Measurements from ENCODE around the gene LRRIQ3. TPM values are rescaled to one million over a fixed set of nuclear protein-coding genes. Genes with fewer than 3 reads are reported as not detected.

The LRRIQ3 gene
- polyA plus RNA-seq, 3 donors: 0.08 to 0.35 TPM; not detected in 1

DNA sequence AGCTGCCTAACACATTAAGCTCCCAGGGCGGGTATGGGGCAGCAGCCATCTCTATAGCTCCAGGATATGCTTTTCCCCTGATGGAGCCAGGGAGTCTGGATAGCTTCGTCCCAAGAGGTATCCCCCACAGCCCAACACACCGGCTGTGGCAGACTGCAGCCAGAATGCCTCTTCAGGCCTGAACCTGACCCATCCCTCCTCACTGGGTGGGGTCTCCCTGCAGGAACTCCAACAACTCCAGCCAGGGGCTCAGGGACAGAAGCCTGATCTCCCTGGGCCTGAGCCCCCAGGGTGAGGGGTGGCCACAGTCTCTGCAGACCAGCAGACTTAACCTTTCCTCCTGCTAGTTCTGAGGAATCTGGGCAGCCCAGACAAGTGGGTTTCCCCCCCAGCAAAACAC is 159.9 kb downstream of the LRRIQ3 start:
- no peak overlapping the region for H3K27ac Mint-ChIP-seq
- H3K4me1 Mint-ChIP-seq: no peaks in the 10 kb centered on the region
- no peak overlapping the region for H2AFZ ChIP-seq (ENCODE audit: insufficient read depth, low read depth, low read length, poor library complexity, severe bottlenecking)
- H3K9me3 Mint-ChIP-seq: peaks cover 6 to 20% (median 15%) of the 10 kb centered on the region in 7 donors
- H3K4me1 ChIP-seq (ENCODE audit: control insufficient read depth in 1 of 2, insufficient read depth in 2 of 2, low read length in 2 of 2): no peaks in the 10 kb centered on the region
- DNase-seq: no peak
- intact Hi-C loops (cut with micrococcal nuclease): no loop called here
- no peak overlapping the region for H3K27ac ChIP-seq (ENCODE audit: low read depth in 1 of 2, low read length in 2 of 2)
- no peaks in the 10 kb centered on the region for H4K20me1 ChIP-seq (ENCODE audit: insufficient read depth, low read length)
- no peak overlapping the region for H3K4me2 ChIP-seq (replicated peaks; ENCODE audit: extremely low read depth, low read length, poor library complexity, severe bottlenecking)
- H3K4me3 Mint-ChIP-seq: no peak overlapping the region
- no peaks in the 10 kb centered on the region for H3K36me3 ChIP-seq (replicated peaks in 1 of 2; ENCODE audit: control insufficient read depth in 1 of 2, insufficient read depth in 2 of 2, low read length in 2 of 2)
- H3K4me3 ChIP-seq (replicated peaks in 1 of 3; ENCODE audit: low read depth in 2 of 3, low read length in 3 of 3): no peak overlapping the region
- H3K79me2 ChIP-seq (ENCODE audit: insufficient read depth, low read length): no peaks in the 10 kb centered on the region
- peaks cover 19 to 20% of the 10 kb centered on the region in 2 donors for H3K9me3 ChIP-seq (replicated peaks in 1 of 2; ENCODE audit: control insufficient read depth in 1 of 2, insufficient read depth in 1 of 2, low read length in 2 of 2)
- no peaks in the 10 kb centered on the region for H3K36me3 Mint-ChIP-seq
- TF ChIP-seq, protein P1, sequence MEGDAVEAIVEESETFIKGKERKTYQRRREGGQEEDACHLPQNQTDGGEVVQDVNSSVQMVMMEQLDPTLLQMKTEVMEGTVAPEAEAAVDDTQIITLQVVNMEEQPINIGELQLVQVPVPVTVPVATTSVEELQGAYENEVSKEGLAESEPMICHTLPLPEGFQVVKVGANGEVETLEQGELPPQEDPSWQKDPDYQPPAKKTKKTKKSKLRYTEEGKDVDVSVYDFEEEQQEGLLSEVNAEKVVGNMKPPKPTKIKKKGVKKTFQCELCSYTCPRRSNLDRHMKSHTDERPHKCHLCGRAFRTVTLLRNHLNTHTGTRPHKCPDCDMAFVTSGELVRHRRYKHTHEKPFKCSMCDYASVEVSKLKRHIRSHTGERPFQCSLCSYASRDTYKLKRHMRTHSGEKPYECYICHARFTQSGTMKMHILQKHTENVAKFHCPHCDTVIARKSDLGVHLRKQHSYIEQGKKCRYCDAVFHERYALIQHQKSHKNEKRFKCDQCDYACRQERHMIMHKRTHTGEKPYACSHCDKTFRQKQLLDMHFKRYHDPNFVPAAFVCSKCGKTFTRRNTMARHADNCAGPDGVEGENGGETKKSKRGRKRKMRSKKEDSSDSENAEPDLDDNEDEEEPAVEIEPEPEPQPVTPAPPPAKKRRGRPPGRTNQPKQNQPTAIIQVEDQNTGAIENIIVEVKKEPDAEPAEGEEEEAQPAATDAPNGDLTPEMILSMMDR (IDR thresholded peaks at IDR 0.05): no peak
- no peak overlapping the region for H3K9ac ChIP-seq (ENCODE audit: insufficient read depth, low read length, poor library complexity, severe bottlenecking)
- no peaks in the 10 kb centered on the region for H3K27me3 Mint-ChIP-seq (ENCODE audit: low read depth in 3 of 3)
- H3K27me3 ChIP-seq (ENCODE audit: control insufficient read depth in 2 of 2, insufficient read depth in 2 of 2, low read length in 2 of 2): no peaks in the 10 kb centered on the region
- WGBS (ENCODE audit: insufficient coverage): 73% methylated on average over 3 of the region's 3 CpGs

DNA sequence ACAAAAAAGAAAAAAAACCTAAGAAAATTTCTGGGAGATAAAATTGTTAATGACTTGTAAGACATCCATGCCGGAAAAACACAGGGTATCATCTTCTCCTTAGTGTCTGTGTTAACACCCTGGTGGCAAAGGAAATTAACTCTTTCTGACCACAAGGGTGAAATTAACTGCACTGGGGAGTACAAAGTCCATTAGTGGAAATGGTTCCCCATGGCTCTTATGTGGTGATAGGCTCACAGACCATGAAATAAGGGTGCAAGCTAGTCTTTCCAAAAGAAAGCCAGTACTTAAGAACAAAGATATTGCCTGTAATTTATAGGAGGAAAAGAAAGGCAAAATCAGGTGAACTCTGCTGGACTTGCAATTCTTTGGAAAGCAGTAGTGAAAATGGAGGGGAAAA is 185.4 kb downstream of the LRRIQ3 start:
- Histone ChIP-seq H3K27me3 (ENCODE audit: control insufficient read depth in 2 of 2, insufficient read depth in 2 of 2, low read length in 2 of 2) (no peaks in the 10 kb centered on the region), H3K36me3 (replicated peaks in 1 of 2; ENCODE audit: control insufficient read depth in 1 of 2, insufficient read depth in 2 of 2, low read length in 2 of 2) (no peaks in the 10 kb centered on the region), H3K4me3 (replicated peaks in 1 of 3; ENCODE audit: low read depth in 2 of 3, low read length in 3 of 3) (no peak overlapping the region), H3K4me1 (ENCODE audit: control insufficient read depth in 1 of 2, insufficient read depth in 2 of 2, low read length in 2 of 2) (no peaks in the 10 kb centered on the region), H4K20me1 (ENCODE audit: insufficient read depth, low read length) (no peaks in the 10 kb centered on the region), H2AFZ (ENCODE audit: insufficient read depth, low read depth, low read length, poor library complexity, severe bottlenecking) (no peak overlapping the region), H3K4me2 (replicated peaks; ENCODE audit: extremely low read depth, low read length, poor library complexity, severe bottlenecking) (no peak overlapping the region), H3K27ac (ENCODE audit: low read depth in 1 of 2, low read length in 2 of 2) (no peak overlapping the region), H3K79me2 (ENCODE audit: insufficient read depth, low read length) (no peaks in the 10 kb centered on the region), H3K9ac (ENCODE audit: insufficient read depth, low read length, poor library complexity, severe bottlenecking) (no peak overlapping the region), H3K9me3 (replicated peaks in 1 of 2; ENCODE audit: control insufficient read depth in 1 of 2, insufficient read depth in 1 of 2, low read length in 2 of 2) (peaks cover 0 to 10% of the 10 kb centered on the region in 2 donors)
- TF ChIP-seq, protein P1 (IDR thresholded peaks at IDR 0.05): no peak
- peaks cover 2% of the 10 kb centered on the region for H3K4me1 Mint-ChIP-seq
- H3K9me3 Mint-ChIP-seq: peaks cover 2 to 12% (median 4%) of the 10 kb centered on the region in 7 donors
- H3K4me3 Mint-ChIP-seq: no peak overlapping the region
- H3K27ac Mint-ChIP-seq: no peak overlapping the region
- no CpG with 5 or more reads among the region's 1 CpG for WGBS (ENCODE audit: insufficient coverage)
- H3K27me3 Mint-ChIP-seq (ENCODE audit: low read depth in 3 of 3): no peaks in the 10 kb centered on the region
- H3K36me3 Mint-ChIP-seq: no peaks in the 10 kb centered on the region
- no peak for DNase-seq
- intact Hi-C loops (cut with micrococcal nuclease): no loop called here

Measured in CD14-positive monocyte (primary cell).